ENCODE measurements around the gene ZFHX3. TPM values are rescaled to one million over a fixed set of nuclear protein-coding genes. Genes with fewer than 3 reads are reported as not detected.

ZFHX3 gene
- total and polyA plus RNA-seq, 9 of the 15 experiments (the other 6 are each of a cell fraction or from before 2014, with no cell fraction given): 0.01 to 0.23 (median 0.06) TPM; not detected in 4

- POLR2A ChIA-PET: no interaction called here
- TF ChIP-seq ELF4 (CRISPR knock-in tag; IDR thresholded peaks at IDR 0.05): no peak
- TF ChIP-seq TBP (optimal IDR thresholded peaks at IDR 0.05; ENCODE audit: low read depth, low read length): no peak
- no peak for TF ChIP-seq ZNF146 (CRISPR knock-in tag; IDR thresholded peaks at IDR 0.05; ENCODE audit: unreplicated experiment)
- no peak for TF ChIP-seq SIN3A (IDR thresholded peaks at IDR 0.05; ENCODE audit: borderline replicate concordance in 2 of 2, control insufficient read depth in 1 of 2, low read depth in 2 of 2, low read length in 2 of 2)
- no peak for TF ChIP-seq MCM2 (IDR thresholded peaks at IDR 0.05; ENCODE audit: low read depth)
- TF ChIP-seq AFF4 (CRISPR knock-in tag; IDR thresholded peaks at IDR 0.05): no peak
- no peak for TF ChIP-seq ZNF507 (tag; conservative IDR thresholded peaks at IDR 0.05)
- TF ChIP-seq SETDB1 (IDR thresholded peaks at IDR 0.05; ENCODE audit: low read length): no peak
- no peak for TF ChIP-seq ZFP30 (CRISPR knock-in tag; IDR thresholded peaks at IDR 0.05; ENCODE audit: borderline replicate concordance)
- TF ChIP-seq SREBF2 (CRISPR knock-in tag; IDR thresholded peaks at IDR 0.05): no peak
- no peak for TF ChIP-seq MLX (CRISPR knock-in tag; conservative IDR thresholded peaks at IDR 0.05)
- TF ChIP-seq NFRKB (IDR thresholded peaks at IDR 0.05; ENCODE audit: low read depth): no peak
- Histone ChIP-seq H2AFZ (ENCODE audit: low read depth, low read length) (no peak overlapping the region), H3K4me2 (ENCODE audit: insufficient read depth, low read length) (no peak overlapping the region), H3K79me2 (ENCODE audit: control insufficient read depth, insufficient read depth, low read length) (no peaks in the 10 kb centered on the region), H3K27me3 (ENCODE audit: control insufficient read depth in 2 of 2, insufficient read depth in 2 of 2, low read length in 2 of 2) (peaks cover 24 to 69% of the 10 kb centered on the region in 2 experiments; a peak in 4 of 5 replicates), H3K9ac (ENCODE audit: insufficient read depth in 1 of 2, low read depth in 2 of 2, low read length in 2 of 2) (no peak overlapping the region), H4K20me1 (replicated peaks; ENCODE audit: control insufficient read depth, insufficient read depth, low read length) (no peaks in the 10 kb centered on the region), H3K27ac (ENCODE audit: extremely low read depth, low read depth, low read length) (no peak overlapping the region), H3K4me3 (no peak overlapping the region), H3K9me3 (replicated peaks; ENCODE audit: control insufficient read depth, insufficient read depth, low read depth, low read length) (no peaks in the 10 kb centered on the region), H3K9me1 (ENCODE audit: control insufficient read depth, insufficient read depth, low read length) (no peaks in the 10 kb centered on the region), H3K4me1 (replicated peaks in 1 of 2; ENCODE audit: control insufficient read depth in 2 of 2, insufficient read depth in 2 of 2, low read length in 2 of 2) (no peaks in the 10 kb centered on the region; a peak in 1 of 5 replicates), H3K36me3 (ENCODE audit: control insufficient read depth, insufficient read depth, low read length) (no peaks in the 10 kb centered on the region)
- no TSS peak for BruUV-seq (replicated peaks)
- 0% methylated on average over 2 of the region's 2 CpGs for WGBS (ENCODE audit: insufficient coverage, low coverage, missing lambda C conversion rate)
- ATAC-seq: no peak
- in situ Hi-C loops (cut with MboI): no loop called here
- FAIRE-seq: no peak
- CTCF ChIA-PET (ENCODE audit: low intra/inter-chr PET ratio): no interaction called here
- no peak for DNase-seq (ENCODE audit: extremely low read depth in 1 of 4, low spot score in 3 of 4)
- intact Hi-C loops (cut with micrococcal nuclease): no loop called here
Measured at GRCh38 chr16:72991211-72991610, 56.7 kb downstream of the ZFHX3 start.

Measured in K562 (cell line).